Measurements from ENCODE around the gene PDZK1.
"Not testable (repeated sequence)": the region's sequence is repeated elsewhere in the genome, so short reads cannot be mapped to it uniquely, and the experiment has no call there.

Gene PDZK1

DNA sequence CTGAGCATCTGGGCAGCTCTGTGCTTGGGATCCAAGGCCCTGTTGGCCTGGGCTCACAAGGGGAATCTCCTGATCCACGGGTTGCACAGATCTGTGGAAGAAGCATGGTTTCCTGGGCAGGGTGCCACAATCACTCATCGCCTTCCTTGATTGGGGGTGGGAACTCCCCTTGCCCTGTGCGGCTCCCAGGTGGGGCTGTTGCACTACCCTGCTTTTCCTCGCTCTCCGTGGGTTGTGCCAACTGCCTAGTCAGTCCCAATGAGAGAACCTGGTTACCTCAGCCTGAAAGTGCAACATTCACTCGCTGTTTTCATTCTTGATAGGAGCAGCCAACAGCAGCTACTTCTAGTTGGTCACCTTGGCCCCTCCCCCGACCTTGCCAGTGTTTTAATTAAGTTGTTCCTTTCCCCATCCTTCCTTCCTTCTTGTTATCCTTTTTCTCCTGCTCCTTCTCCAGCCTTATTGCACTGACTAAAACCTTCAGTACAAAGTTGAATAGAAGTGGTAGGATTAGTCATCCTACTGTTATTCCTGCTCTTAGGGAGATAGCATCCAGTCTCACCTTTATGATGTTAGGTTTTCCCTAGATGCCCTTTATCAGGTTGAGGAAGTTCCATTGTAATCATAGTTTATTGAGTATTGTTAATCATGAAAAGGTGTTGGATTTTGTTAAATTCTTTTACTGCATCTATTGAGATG lies 50.8 kb downstream of the PDZK1 start:
- DNase-seq (ENCODE audit: low spot score), result not testable (repeated sequence)

DNA sequence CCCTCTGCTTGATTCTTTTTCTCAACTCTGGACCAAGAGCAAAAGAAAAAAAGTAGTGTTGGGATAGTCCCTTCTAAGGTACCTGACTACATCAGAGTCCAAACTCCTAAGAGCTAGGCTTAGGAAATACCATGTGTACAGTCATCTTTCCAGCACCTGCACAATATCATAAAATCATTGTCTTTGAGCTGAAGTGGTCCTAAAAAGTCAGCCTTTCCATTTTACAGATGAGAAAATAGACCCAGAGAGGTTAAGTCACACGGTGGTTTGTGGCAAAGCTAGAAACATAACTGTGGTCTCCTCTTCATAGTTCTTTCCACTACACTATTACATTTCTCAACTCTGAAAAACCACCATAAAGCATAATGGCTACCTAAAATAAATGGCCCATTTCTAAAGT lies 63.2 kb downstream of the PDZK1 start:
- not testable (repeated sequence) for DNase-seq (ENCODE audit: low spot score)

DNA sequence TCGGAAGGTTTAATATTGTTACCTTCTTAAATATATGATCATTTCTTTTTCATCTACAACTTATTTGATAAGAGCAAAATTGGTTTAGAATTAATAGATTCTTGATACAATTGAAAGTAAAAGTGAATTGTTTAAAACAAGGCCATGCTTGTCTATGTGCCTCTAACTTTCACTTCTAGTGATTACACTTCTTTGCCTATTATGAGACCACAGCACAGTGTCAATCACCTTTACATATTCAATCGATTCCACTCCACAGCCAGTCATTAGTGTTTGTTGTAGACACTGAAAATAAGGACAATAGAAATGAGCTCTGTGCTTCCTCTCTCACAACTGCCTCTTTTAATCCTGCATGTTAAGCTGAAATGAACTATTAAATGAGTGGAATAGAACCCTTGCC lies 65.3 kb downstream of the PDZK1 start:
- DNase-seq (ENCODE audit: low spot score), result not testable (repeated sequence)

DNA sequence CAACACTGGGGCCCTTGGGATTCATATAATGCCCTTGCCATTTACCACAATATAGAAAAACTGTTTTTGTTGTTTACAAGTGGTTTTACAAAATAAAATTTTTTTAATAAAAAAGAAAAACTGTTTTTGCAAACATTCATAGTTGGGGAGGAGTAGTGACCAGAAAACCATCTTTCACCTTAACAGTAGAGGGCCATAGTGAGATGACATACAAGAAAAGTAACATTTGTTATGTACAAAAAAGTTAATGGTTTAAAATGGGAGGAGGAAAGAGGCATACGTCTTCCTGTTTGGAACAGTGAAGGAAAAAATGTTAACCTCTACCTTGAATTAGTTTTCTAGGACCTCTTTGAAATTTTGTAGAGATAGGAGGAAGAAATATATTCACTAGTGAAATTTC lies 70.9 kb downstream of the PDZK1 start:
- DNase-seq (ENCODE audit: low spot score), result not testable (repeated sequence)

DNA sequence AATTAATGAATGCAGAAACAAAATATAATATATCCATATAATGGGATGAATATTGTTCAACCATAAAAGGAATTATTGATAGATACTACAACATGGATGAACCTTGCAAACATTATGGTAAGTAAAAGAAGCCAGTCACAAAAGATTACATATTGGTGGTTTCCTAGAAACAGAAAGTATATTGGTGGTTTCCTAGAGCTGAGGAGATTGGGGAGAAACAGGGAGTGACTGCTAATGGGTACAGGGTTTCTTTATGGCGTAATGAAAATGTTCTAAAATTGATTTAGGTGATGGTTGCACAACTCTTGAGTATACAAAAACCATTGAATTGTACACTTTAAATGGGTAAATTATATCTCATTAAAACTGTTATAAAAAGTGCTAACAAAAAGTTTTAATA lies 85.0 kb downstream of the PDZK1 start:
- not testable (repeated sequence) for DNase-seq (ENCODE audit: low spot score)

Measured in ecto neural progenitor cell (in vitro differentiated cells).